Stimulated activated naive B cell treated with anti-CD40 and anti-IgM and Interleukin-4, amounts not matched to agents 10 μg/mL and 1 μg/mL and 100 μg/mL, for 72 hours (primary cell): Measurements from ENCODE around the gene GPR176.

Experiments used
- ATAC-seq, 2 donors: fragments of 150-1000 bp; cut with Tn5 transposase; replicated peaks; 2 replicates each; pipeline ENCODE4 v1.10.0; 2021; ENCODE audit warnings: moderate library complexity in 1 of 2
- DNase-seq: peaks from one replicate; pipeline ENCODE4 v3.0.0; 2021
- H3K27ac Mint-ChIP-seq: one replicate; pipeline ENCODE4 v1.8.0; 2022; ENCODE audit warnings: mild to moderate bottlenecking, mixed read lengths
- H3K27me3 Mint-ChIP-seq, 2 donors: one replicate each; pipeline ENCODE4 v1.8.0; 2022; ENCODE audit warnings: mixed read lengths in 2 of 2
- H3K36me3 Mint-ChIP-seq, 2 donors: one replicate each; pipeline ENCODE4 v1.8.0; 2022; ENCODE audit warnings: mixed read lengths in 2 of 2, mild to moderate bottlenecking in 1 of 2
- H3K4me1 Mint-ChIP-seq, 2 donors: one replicate each; pipeline ENCODE4 v1.8.0; 2022; ENCODE audit warnings: mixed read lengths in 2 of 2, mild to moderate bottlenecking in 1 of 2
- H3K4me3 Mint-ChIP-seq, 2 donors: one replicate each; pipeline ENCODE4 v1.8.0; 2022; ENCODE audit warnings: mild to moderate bottlenecking in 2 of 2, mixed read lengths in 2 of 2, moderate library complexity in 1 of 2
- H3K9me3 Mint-ChIP-seq, 2 donors: one replicate each; pipeline ENCODE4 v1.8.0; 2022; ENCODE audit warnings: mixed read lengths in 2 of 2, mild to moderate bottlenecking in 1 of 2

The GPR176 gene

GRCh38 chr15:39792025-39792843, 127.8 kb downstream of the GPR176 start:
- Mint-ChIP-seq H3K4me3 (no peak overlapping the region), H3K9me3 (no peaks in the 10 kb centered on the region), H3K36me3 (no peaks in the 10 kb centered on the region), H3K27ac (no peak overlapping the region), H3K27me3 (peaks cover 9 to 21% of the 10 kb centered on the region in 2 donors), H3K4me1 (peaks cover 4 to 8% of the 10 kb centered on the region in 2 donors)
- DNase-seq, result no peak
- no peak for ATAC-seq

GRCh38 chr15:39789736-39790135, 130.3 kb downstream of the GPR176 start:
- no peak for ATAC-seq
- H3K27ac Mint-ChIP-seq, result no peak overlapping the region

GRCh38 chr15:39788800-39789565, 131.1 kb downstream of the GPR176 start:
- H3K4me1 Mint-ChIP-seq, result peaks cover 15 to 26% of the 10 kb centered on the region in 2 donors
- DNase-seq (no peak), ATAC-seq (no peak)
- no peak overlapping the region for H3K4me3 Mint-ChIP-seq
- no peaks in the 10 kb centered on the region for H3K36me3 Mint-ChIP-seq
- no peaks in the 10 kb centered on the region for H3K9me3 Mint-ChIP-seq
- peaks cover 0 to 2% of the 10 kb centered on the region in 2 donors for H3K27me3 Mint-ChIP-seq
- no peak overlapping the region for H3K27ac Mint-ChIP-seq

More at GRCh38 chr15:39789736-39790135, 130.3 kb downstream of the GPR176 start:
- no peak overlapping the region for H3K4me3 Mint-ChIP-seq
- no peaks in the 10 kb centered on the region for H3K9me3 Mint-ChIP-seq
- peaks cover 0 to 8% of the 10 kb centered on the region in 2 donors for H3K27me3 Mint-ChIP-seq
- DNase-seq, result no peak
- no peaks in the 10 kb centered on the region for H3K36me3 Mint-ChIP-seq
- H3K4me1 Mint-ChIP-seq, result peaks cover 13 to 20% of the 10 kb centered on the region in 2 donors

- DNase-seq (no peak), ATAC-seq (peak; percentile 58 to 67)
- Mint-ChIP-seq H3K27ac (no peak overlapping the region), H3K9me3 (no peaks in the 10 kb centered on the region), H3K27me3 (no peaks in the 10 kb centered on the region), H3K36me3 (no peaks in the 10 kb centered on the region), H3K4me3 (no peak overlapping the region), H3K4me1 (peaks cover 20 to 33% of the 10 kb centered on the region in 2 donors)
These were observed 132.0 kb downstream of the GPR176 start for GRCh38 chr15:39788108-39788507.

GRCh38 chr15:39787479-39787878, 132.6 kb downstream of the GPR176 start:
- Mint-ChIP-seq H3K27ac (no peak overlapping the region), H3K36me3 (no peaks in the 10 kb centered on the region), H3K4me1 (peaks cover 20 to 33% of the 10 kb centered on the region in 2 donors), H3K9me3 (no peaks in the 10 kb centered on the region), H3K4me3 (no peak overlapping the region), H3K27me3 (no peaks in the 10 kb centered on the region)
- DNase-seq, result no peak
- ATAC-seq, result no peak

GRCh38 chr15:39786447-39787056, 133.5 kb downstream of the GPR176 start:
- no peak for ATAC-seq

GRCh38 chr15:39785841-39786240, 134.2 kb downstream of the GPR176 start:
- Mint-ChIP-seq H3K4me3 (no peak overlapping the region), H3K27ac (no peak overlapping the region), H3K36me3 (no peaks in the 10 kb centered on the region), H3K4me1 (peaks cover 24 to 44% of the 10 kb centered on the region in 2 donors), H3K27me3 (no peaks in the 10 kb centered on the region), H3K9me3 (no peaks in the 10 kb centered on the region)
- ATAC-seq, result no peak
- DNase-seq, result no peak

More at GRCh38 chr15:39786447-39787056, 133.5 kb downstream of the GPR176 start:
- no peaks in the 10 kb centered on the region for H3K36me3 Mint-ChIP-seq
- H3K4me3 Mint-ChIP-seq, result no peak overlapping the region
- no peaks in the 10 kb centered on the region for H3K9me3 Mint-ChIP-seq
- H3K27me3 Mint-ChIP-seq, result no peaks in the 10 kb centered on the region
- H3K27ac Mint-ChIP-seq, result no peak overlapping the region
- H3K4me1 Mint-ChIP-seq, result peaks cover 21 to 42% of the 10 kb centered on the region in 2 donors
- no peak for DNase-seq

GRCh38 chr15:39785139-39785538, 134.9 kb downstream of the GPR176 start:
- Mint-ChIP-seq H3K9me3 (no peaks in the 10 kb centered on the region), H3K4me1 (peaks cover 24 to 44% of the 10 kb centered on the region in 2 donors), H3K36me3 (no peaks in the 10 kb centered on the region), H3K4me3 (no peak overlapping the region), H3K27ac (no peak overlapping the region), H3K27me3 (no peaks in the 10 kb centered on the region)
- ATAC-seq (no peak), DNase-seq (no peak)

- Mint-ChIP-seq H3K36me3 (no peaks in the 10 kb centered on the region), H3K27ac (no peak overlapping the region), H3K4me1 (peaks cover 24 to 44% of the 10 kb centered on the region in 2 donors), H3K9me3 (no peaks in the 10 kb centered on the region), H3K4me3 (no peak overlapping the region), H3K27me3 (no peaks in the 10 kb centered on the region)
- no peak for DNase-seq
- no peak for ATAC-seq
These were observed 135.4 kb downstream of the GPR176 start for GRCh38 chr15:39784638-39785037.

GRCh38 chr15:39784125-39784524, 135.9 kb downstream of the GPR176 start:
- Mint-ChIP-seq H3K9me3 (no peaks in the 10 kb centered on the region), H3K4me1 (peaks cover 24 to 44% of the 10 kb centered on the region in 2 donors)

GRCh38 chr15:39783244-39783820, 136.7 kb downstream of the GPR176 start:
- DNase-seq (no peak), ATAC-seq (no peak)
- H3K9me3 Mint-ChIP-seq, result no peaks in the 10 kb centered on the region
- no peaks in the 10 kb centered on the region for H3K27me3 Mint-ChIP-seq
- H3K4me1 Mint-ChIP-seq, result peaks cover 24 to 43% of the 10 kb centered on the region in 2 donors
- H3K27ac Mint-ChIP-seq, result peak overlapping the region; percentile 97
- no peaks in the 10 kb centered on the region for H3K36me3 Mint-ChIP-seq
- peak overlapping the region; percentile 78 to 99 for H3K4me3 Mint-ChIP-seq

More at GRCh38 chr15:39784125-39784524, 135.9 kb downstream of the GPR176 start:
- Mint-ChIP-seq H3K27ac (no peak overlapping the region), H3K36me3 (no peaks in the 10 kb centered on the region), H3K27me3 (no peaks in the 10 kb centered on the region), H3K4me3 (peak overlapping the region; percentile 78 to 99)
- DNase-seq, result no peak
- ATAC-seq, result no peak

- Mint-ChIP-seq H3K27ac (peak within 1 kb of the TSS; percentile 97), H3K9me3 (no peaks in the 10 kb centered on the region), H3K36me3 (no peaks in the 10 kb centered on the region), H3K4me3 (peak within 1 kb of the TSS; percentile 78 to 99), H3K4me1 (peaks cover 20 to 36% of the 10 kb centered on the region in 2 donors), H3K27me3 (peaks cover 4 to 5% of the 10 kb centered on the region in 2 donors)
- ATAC-seq (peak; percentile 98 to 99), DNase-seq (peak; percentile 96)
These were observed 137.5 kb downstream of the GPR176 start, which contains the start of gene FSIP1 for GRCh38 chr15:39782441-39783138. TSS of gene FSIP1 (minus strand) at chr15:39782841. CDS start at chr15:39776524, 6,317 bp downstream.

- Mint-ChIP-seq H3K27ac (peak overlapping the region; percentile 97), H3K36me3 (no peaks in the 10 kb centered on the region), H3K4me3 (peak overlapping the region; percentile 78 to 99), H3K4me1 (peaks cover 22 to 36% of the 10 kb centered on the region in 2 donors), H3K9me3 (no peaks in the 10 kb centered on the region), H3K27me3 (peaks cover 10% of the 10 kb centered on the region in 2 donors)
- no peak for DNase-seq
- ATAC-seq, result no peak
These were observed 138.1 kb downstream of the GPR176 start for GRCh38 chr15:39781967-39782302.
